ENCODE measurements around the gene UBD.

UBD gene

GRCh38 chr6:29561091-29561490 is 1.6 kb upstream of the UBD start:
- TF ChIP-seq, protein P1, sequence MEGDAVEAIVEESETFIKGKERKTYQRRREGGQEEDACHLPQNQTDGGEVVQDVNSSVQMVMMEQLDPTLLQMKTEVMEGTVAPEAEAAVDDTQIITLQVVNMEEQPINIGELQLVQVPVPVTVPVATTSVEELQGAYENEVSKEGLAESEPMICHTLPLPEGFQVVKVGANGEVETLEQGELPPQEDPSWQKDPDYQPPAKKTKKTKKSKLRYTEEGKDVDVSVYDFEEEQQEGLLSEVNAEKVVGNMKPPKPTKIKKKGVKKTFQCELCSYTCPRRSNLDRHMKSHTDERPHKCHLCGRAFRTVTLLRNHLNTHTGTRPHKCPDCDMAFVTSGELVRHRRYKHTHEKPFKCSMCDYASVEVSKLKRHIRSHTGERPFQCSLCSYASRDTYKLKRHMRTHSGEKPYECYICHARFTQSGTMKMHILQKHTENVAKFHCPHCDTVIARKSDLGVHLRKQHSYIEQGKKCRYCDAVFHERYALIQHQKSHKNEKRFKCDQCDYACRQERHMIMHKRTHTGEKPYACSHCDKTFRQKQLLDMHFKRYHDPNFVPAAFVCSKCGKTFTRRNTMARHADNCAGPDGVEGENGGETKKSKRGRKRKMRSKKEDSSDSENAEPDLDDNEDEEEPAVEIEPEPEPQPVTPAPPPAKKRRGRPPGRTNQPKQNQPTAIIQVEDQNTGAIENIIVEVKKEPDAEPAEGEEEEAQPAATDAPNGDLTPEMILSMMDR (IDR thresholded peaks at IDR 0.05; ENCODE audit: low read depth, low read length) = no peak
- DNase-seq (ENCODE audit: extremely low read depth, low read depth) = no peak

- TF ChIP-seq, protein P1 (IDR thresholded peaks at IDR 0.05; ENCODE audit: low read depth, low read length) = no peak
- DNase-seq (ENCODE audit: extremely low read depth, low read depth) = no peak
Observed at GRCh38 chr6:29558439-29559079, 973 bp downstream of the UBD start.

DNA sequence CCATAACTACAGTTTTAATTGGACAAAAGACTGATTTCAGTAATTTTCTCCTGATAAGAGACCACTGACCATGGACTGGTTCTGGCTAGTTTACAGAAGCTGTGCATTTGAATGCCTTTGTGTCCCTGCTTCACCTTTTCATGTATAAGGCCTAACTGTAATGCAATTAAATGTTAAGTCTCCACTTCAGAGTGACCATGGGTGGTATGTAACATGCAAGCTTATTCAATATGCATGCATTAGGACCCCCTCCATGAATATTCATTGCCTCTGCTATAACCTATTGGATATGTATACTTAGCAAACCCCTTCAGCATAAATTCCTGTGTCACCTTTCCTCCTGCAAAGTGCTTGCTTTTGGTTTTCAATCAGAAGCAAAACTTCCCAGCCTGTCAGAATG is 2.2 kb downstream of the UBD start:
- DNase-seq (ENCODE audit: extremely low read depth, low read depth) = no peak
- TF ChIP-seq, protein P1 (IDR thresholded peaks at IDR 0.05; ENCODE audit: low read depth, low read length) = no peak

- no peak for DNase-seq (ENCODE audit: extremely low read depth, low read depth)
- TF ChIP-seq, protein P1 (IDR thresholded peaks at IDR 0.05; ENCODE audit: low read depth, low read length) = no peak
Observed at GRCh38 chr6:29554764-29555163, 4.8 kb downstream of the UBD start.

DNA sequence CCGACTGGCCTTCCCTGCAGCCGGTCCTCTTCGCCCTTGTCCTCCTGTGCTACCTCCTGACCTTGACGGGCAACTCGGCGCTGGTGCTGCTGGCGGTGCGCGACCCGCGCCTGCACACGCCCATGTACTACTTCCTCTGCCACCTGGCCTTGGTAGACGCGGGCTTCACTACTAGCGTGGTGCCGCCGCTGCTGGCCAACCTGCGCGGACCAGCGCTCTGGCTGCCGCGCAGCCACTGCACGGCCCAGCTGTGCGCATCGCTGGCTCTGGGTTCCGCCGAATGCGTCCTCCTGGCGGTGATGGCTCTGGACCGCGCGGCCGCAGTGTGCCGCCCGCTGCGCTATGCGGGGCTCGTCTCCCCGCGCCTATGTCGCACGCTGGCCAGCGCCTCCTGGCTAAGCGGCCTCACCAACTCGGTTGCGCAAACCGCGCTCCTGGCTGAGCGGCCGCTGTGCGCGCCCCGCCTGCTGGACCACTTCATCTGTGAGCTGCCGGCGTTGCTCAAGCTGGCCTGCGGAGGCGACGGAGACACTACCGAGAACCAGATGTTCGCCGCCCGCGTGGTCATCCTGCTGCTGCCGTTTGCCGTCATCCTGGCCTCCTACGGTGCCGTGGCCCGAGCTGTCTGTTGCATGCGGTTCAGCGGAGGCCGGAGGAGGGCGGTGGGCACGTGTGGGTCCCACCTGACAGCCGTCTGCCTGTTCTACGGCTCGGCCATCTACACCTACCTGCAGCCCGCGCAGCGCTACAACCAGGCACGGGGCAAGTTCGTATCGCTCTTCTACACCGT is 6.1 kb downstream of the UBD start:
- TF ChIP-seq, protein P1 (IDR thresholded peaks at IDR 0.05; ENCODE audit: low read depth, low read length) = peak; percentile 12

DNA sequence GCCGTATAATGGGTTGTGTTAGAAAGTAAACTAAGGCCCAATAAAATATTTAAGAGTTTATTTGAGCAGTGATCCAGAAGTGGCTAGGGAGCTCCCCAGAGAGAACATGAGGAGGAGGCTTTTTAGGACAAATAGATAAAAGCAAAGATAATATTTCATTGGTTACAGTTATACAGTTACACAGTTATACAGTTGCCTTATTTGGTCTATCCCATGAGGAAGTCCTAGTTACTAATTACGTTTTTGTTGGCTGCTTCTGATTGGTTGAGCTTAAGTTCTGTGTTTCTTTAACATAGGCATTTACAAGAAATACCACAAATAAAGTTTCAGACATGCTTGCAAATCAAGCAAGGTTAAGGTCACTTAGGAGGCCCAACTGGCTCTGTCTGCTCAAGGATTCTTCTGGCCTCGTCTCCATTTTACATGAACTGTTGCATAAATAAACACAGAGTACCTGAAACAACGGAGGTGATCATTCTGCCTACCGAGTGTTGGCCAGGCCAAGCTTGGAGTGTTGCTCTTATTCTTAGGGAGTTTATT is 7.0 kb downstream of the UBD start:
- TF ChIP-seq, protein P1 (IDR thresholded peaks at IDR 0.05; ENCODE audit: low read depth, low read length) = no peak
- no peak for DNase-seq (ENCODE audit: extremely low read depth, low read depth)

More for the DNA sequence above, 6.1 kb downstream of the UBD start:
- no peak for DNase-seq (ENCODE audit: extremely low read depth, low read depth)

- no peak for DNase-seq (ENCODE audit: extremely low read depth, low read depth)
- TF ChIP-seq, protein P1 (IDR thresholded peaks at IDR 0.05; ENCODE audit: low read depth, low read length) = no peak
Observed at GRCh38 chr6:29547573-29547972, 12.0 kb downstream of the UBD start.

Measured in AG09319 (cell line).